Progenitor cell of endocrine pancreas (in vitro differentiated cells): ENCODE measurements around the gene DHODH. TPM values are rescaled to one million over a fixed set of nuclear protein-coding genes. Genes with fewer than 3 reads are reported as not detected.

Experiments used
- DNase-seq: peaks from one replicate; pipeline ENCODE4 v3.0.0; 2021; ENCODE audit warnings: low spot score; ENCODE audit not compliant: unreplicated experiment
- H3K27ac Mint-ChIP-seq: 2 replicates; pipeline ENCODE4 v1.8.0; 2021; ENCODE audit warnings: mild to moderate bottlenecking, moderate library complexity, mixed read lengths
- H3K27me3 Mint-ChIP-seq: 2 replicates; pipeline ENCODE4 v1.8.0; 2021; ENCODE audit warnings: mixed read lengths
- H3K36me3 Mint-ChIP-seq: 2 replicates; pipeline ENCODE4 v1.8.0; 2022; ENCODE audit warnings: mixed read lengths; ENCODE audit not compliant: insufficient read depth
- H3K4me1 Mint-ChIP-seq: 2 replicates; pipeline ENCODE4 v1.8.0; 2021; ENCODE audit warnings: low read depth, mixed read lengths
- H3K4me3 Mint-ChIP-seq: 2 replicates; pipeline ENCODE4 v1.8.0; 2021; ENCODE audit warnings: low read depth, mild to moderate bottlenecking, moderate library complexity, mixed read lengths
- H3K9me3 Mint-ChIP-seq: 2 replicates; pipeline ENCODE4 v1.8.0; 2021; ENCODE audit warnings: low read depth, mixed read lengths
- CTCF ChIP-seq: fragments of 200-600 bp; sonication (generic); IDR thresholded peaks from one replicate; pipeline ENCODE4 v1.5.0; 2021; ENCODE audit warnings: antibody characterized with exemption, mild to moderate bottlenecking; ENCODE audit not compliant: unreplicated experiment
- long read RNA-seq: library from polyadenylated mRNA; unstranded; transcript quantifications from one replicate; pipeline ENCODE4 v2.0.0, GENCODE V29; 2020
- total RNA-seq: library from RNA; stranded (reverse); gene quantifications from 2 replicates; pipeline ENCODE4 v1.2.1, GENCODE V29; 2021

Gene DHODH
- 13.4 and 13.7 TPM in 2 replicates for total RNA-seq
- long read RNA-seq, transcript DHODH-201 (9 exons, 2,426 nt) = major isoform, 30 of 39 reads
- long read RNA-seq, partial matches to known transcripts = 3 of 39 reads
- long read RNA-seq, other reads (novel, unspliced or antisense) = 6 of 39 reads

- TF ChIP-seq CTCF = no peak
- Mint-ChIP-seq H3K36me3 (peaks cover 2% of the 10 kb centered on the region), H3K27ac (peak within 1 kb of the TSS; percentile 88), H3K27me3 (no peaks in the 10 kb centered on the region), H3K4me3 (peak within 1 kb of the TSS; percentile 92), H3K4me1 (peaks cover 2% of the 10 kb centered on the region), H3K9me3 (no peaks in the 10 kb centered on the region)
- DNase-seq = peak; percentile 94
Measured at GRCh38 chr16:72008424-72009216, at the start of gene DHODH. DHODH (plus strand) TSS chr16:72008744; CDS start chr16:72008765, 21 bp downstream.

DNA sequence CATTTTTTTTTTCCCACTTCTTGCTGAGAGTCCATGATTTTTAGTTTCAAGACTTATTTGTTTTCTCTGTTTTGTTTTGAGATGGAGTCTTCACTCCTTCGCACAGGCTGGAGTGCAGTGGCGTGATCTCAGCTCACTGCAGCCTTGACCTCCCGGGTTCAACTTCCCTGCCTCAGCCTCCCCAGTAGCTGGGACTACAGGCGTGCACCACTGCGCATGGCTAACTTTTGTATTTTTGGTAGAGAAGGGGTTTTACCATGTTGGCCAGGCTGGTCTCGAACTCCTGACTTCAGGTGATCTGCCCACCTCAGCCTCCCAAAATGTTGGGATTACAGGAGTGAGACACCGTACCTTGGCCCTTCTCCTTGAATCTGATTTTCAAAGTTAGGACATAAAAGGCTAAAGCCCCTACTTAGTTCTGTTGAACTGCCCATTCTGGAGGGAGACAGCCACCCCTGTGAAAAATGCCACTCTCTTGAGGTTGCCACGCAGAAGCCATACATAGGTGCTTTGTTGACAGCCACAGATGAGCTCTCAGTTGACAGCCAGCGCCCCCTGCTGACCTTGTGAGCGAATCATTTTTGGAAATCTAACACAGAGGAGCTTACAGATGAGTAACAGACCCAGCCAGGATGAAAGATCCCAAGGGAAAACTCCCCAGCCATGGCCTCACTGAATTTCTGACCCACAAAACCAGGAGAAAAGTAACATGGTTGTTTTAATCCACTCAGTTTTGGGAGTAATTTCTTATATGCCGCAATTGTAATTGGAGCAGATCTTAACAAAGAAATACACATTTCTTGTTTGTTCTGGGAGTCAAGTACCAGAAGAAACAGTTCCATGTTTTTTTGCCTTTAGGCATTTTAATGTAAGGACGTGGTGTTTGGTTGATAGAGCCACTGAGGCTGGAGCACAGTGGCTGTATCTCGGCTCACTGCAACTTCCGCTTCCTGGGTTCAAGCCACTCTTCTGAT lies 47.2 kb upstream of the DHODH start:
- no peaks in the 10 kb centered on the region for H3K27me3 Mint-ChIP-seq
- H3K36me3 Mint-ChIP-seq = no peaks in the 10 kb centered on the region
- DNase-seq = peak; percentile 64
- no peaks in the 10 kb centered on the region for H3K4me1 Mint-ChIP-seq
- no peak overlapping the region for H3K4me3 Mint-ChIP-seq
- H3K27ac Mint-ChIP-seq = no peak overlapping the region
- TF ChIP-seq CTCF = peak; percentile 80
- H3K9me3 Mint-ChIP-seq = no peaks in the 10 kb centered on the region

DNA sequence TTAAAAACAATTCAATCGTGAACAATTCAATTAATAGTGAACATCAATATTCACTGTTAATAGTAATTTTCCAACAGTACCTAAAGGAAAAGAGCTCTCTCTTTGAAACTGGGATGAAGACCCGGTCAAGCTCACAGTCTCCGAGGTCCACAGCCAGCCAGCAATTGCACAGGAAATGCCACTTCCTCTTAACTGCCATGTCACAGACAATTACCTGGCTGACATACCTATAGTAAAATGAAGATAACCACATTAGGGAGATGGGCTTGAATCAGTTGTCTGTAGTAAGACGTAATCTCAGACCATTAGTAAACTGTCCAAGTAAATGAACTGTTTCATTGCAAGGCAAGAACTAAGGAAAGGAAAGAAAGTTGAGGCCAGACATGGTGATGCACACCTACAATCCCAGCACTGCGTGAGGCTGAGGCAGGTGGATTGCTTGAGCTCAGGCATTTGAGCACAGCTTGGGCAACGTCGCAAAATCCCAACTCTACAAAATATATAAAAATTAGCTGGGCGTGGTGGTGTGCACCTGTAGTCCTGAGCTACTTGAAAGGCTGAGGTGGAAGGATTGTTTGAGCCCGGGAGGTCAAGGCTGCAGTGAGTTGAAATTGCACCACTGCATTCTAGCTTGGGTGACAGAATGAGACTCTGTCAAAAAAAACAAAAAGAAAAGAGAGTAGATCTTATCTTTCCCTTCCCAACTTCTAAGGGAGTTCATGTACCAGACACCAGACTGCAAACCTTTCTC lies 45.2 kb upstream of the DHODH start:
- H3K4me3 Mint-ChIP-seq = no peak overlapping the region
- H3K36me3 Mint-ChIP-seq = no peaks in the 10 kb centered on the region
- no peaks in the 10 kb centered on the region for H3K9me3 Mint-ChIP-seq
- no peak overlapping the region for H3K27ac Mint-ChIP-seq
- H3K27me3 Mint-ChIP-seq = no peaks in the 10 kb centered on the region
- DNase-seq = no peak
- peaks cover 2% of the 10 kb centered on the region for H3K4me1 Mint-ChIP-seq
- no peak for TF ChIP-seq CTCF

- Mint-ChIP-seq H3K4me3 (no peak overlapping the region), H3K4me1 (peaks cover 2% of the 10 kb centered on the region), H3K36me3 (no peaks in the 10 kb centered on the region), H3K9me3 (no peaks in the 10 kb centered on the region), H3K27me3 (no peaks in the 10 kb centered on the region), H3K27ac (no peak overlapping the region)
- no peak for DNase-seq
- TF ChIP-seq CTCF = no peak
Measured at GRCh38 chr16:71965223-71965622, 43.3 kb upstream of the DHODH start.

GRCh38 chr16:71966932-71967331 lies 41.6 kb upstream of the DHODH start:
- Mint-ChIP-seq H3K27ac (no peak overlapping the region), H3K9me3 (no peaks in the 10 kb centered on the region), H3K27me3 (no peaks in the 10 kb centered on the region), H3K4me1 (peaks cover 2% of the 10 kb centered on the region), H3K36me3 (no peaks in the 10 kb centered on the region), H3K4me3 (no peak overlapping the region)
- no peak for DNase-seq
- TF ChIP-seq CTCF = no peak
